Mesendoderm (in vitro differentiated cells): Measurements from ENCODE around the gene NSMCE1.

Experiments
- DNase-seq: peaks from one replicate; pipeline ENCODE4 v3.0.0; 2013
- H2AK5ac ChIP-seq: 2 replicates; pipeline ENCODE4 v1.6.1; 2013; ENCODE audit warnings: low read length, inconsistent platforms
- H2BK120ac ChIP-seq: 2 replicates; pipeline ENCODE4 v1.6.1; 2013; ENCODE audit warnings: low read depth, mild to moderate bottlenecking, low read length, moderate library complexity, mixed read lengths
- H2BK15ac ChIP-seq: replicated peaks from 2 replicates; pipeline ENCODE4 v1.6.1; 2013; ENCODE audit warnings: low read depth, mild to moderate bottlenecking, moderate library complexity
- H2BK5ac ChIP-seq: 2 replicates; pipeline ENCODE4 v1.6.1; 2013; ENCODE audit warnings: low read length, inconsistent platforms
- H3K18ac ChIP-seq: 2 replicates; pipeline ENCODE4 v1.6.1; 2013; ENCODE audit warnings: mild to moderate bottlenecking, low read length, mixed read lengths
- H3K23ac ChIP-seq: one replicate; pipeline ENCODE4 v1.6.1; 2013; ENCODE audit warnings: low read length
- H3K27ac ChIP-seq: 2 replicates; pipeline ENCODE4 v1.5.1; 2013; ENCODE audit warnings: low read depth, mild to moderate bottlenecking, inconsistent platforms, low read length, moderate library complexity
- H3K27me3 ChIP-seq: 2 replicates; pipeline ENCODE4 v1.6.1; 2013; ENCODE audit warnings: low read length, control low read depth, mild to moderate bottlenecking, inconsistent platforms; ENCODE audit not compliant: insufficient read depth, poor library complexity
- H3K36me3 ChIP-seq: 2 replicates; pipeline ENCODE4 v1.6.1; 2013; ENCODE audit warnings: low read length, inconsistent platforms; ENCODE audit not compliant: control insufficient read depth, insufficient read depth
- H3K4ac ChIP-seq: one replicate; pipeline ENCODE4 v1.6.1; 2013; ENCODE audit warnings: low read depth, mild to moderate bottlenecking, low read length, moderate library complexity
- H3K4me1 ChIP-seq: 2 replicates; pipeline ENCODE4 v1.6.1; 2013; ENCODE audit warnings: low read depth, low read length, inconsistent platforms; ENCODE audit not compliant: control insufficient read depth
- H3K4me2 ChIP-seq: 2 replicates; pipeline ENCODE4 v1.6.1; 2013; ENCODE audit warnings: low read length
- H3K4me3 ChIP-seq: 2 replicates; pipeline ENCODE4 v1.5.1; 2013; ENCODE audit warnings: mild to moderate bottlenecking, low read length
- H3K56ac ChIP-seq: one replicate; pipeline ENCODE4 v1.6.1; 2013; ENCODE audit warnings: low read length
- H3K79me1 ChIP-seq: 2 replicates; pipeline ENCODE4 v1.6.1; 2013; ENCODE audit warnings: low read length, inconsistent platforms
- H3K79me2 ChIP-seq: 2 replicates; pipeline ENCODE4 v1.6.1; 2013; ENCODE audit warnings: mild to moderate bottlenecking, low read length; ENCODE audit not compliant: control insufficient read depth, insufficient read depth
- H3K9ac ChIP-seq: 2 replicates; pipeline ENCODE4 v1.6.1; 2013; ENCODE audit warnings: low read length, inconsistent platforms
- H4K5ac ChIP-seq: one replicate; pipeline ENCODE4 v1.6.1; 2013; ENCODE audit warnings: low read length
- H4K8ac ChIP-seq: one replicate; pipeline ENCODE4 v1.6.1; 2013; ENCODE audit warnings: low read depth, mild to moderate bottlenecking, control low read depth, low read length, moderate library complexity
- WGBS: extraction: QIAGEN DNeasy Blood & Tissue Kit; methylation state at CpG from one replicate; pipeline ENCODE4 v1.1.7; 2013; ENCODE audit warnings: low lambda C conversion rate, missing lambda C conversion rate; ENCODE audit not compliant: insufficient coverage; ENCODE audit errors: extremely low coverage; 5-methylcytosine and 5-hydroxymethylcytosine counted together

Gene NSMCE1

GRCh38 chr16:27199235-27199586 is 69.4 kb downstream of the NSMCE1 start:
- Histone ChIP-seq H3K79me1 (no peaks in the 10 kb centered on the region), H3K27me3 (no peaks in the 10 kb centered on the region), H3K9ac (no peak overlapping the region), H3K79me2 (no peaks in the 10 kb centered on the region), H4K8ac (no peak overlapping the region), H3K36me3 (no peaks in the 10 kb centered on the region), H2BK15ac (no peak overlapping the region), H3K4ac (no peak overlapping the region), H2BK5ac (no peak overlapping the region), H3K18ac (no peak overlapping the region), H3K23ac (no peak overlapping the region), H3K56ac (no peak overlapping the region), H3K4me1 (peaks cover 8% of the 10 kb centered on the region), H2AK5ac (no peak overlapping the region), H3K4me2 (no peak overlapping the region), H3K4me3 (no peak overlapping the region), H4K5ac (no peak overlapping the region), H2BK120ac (no peak overlapping the region), H3K27ac (no peak overlapping the region)
- no peak for DNase-seq
- no CpG with 5 or more reads among the region's 3 CpGs for WGBS

GRCh38 chr16:27198451-27199234 is 69.9 kb downstream of the NSMCE1 start:
- peaks cover 8% of the 10 kb centered on the region for H3K4me1 ChIP-seq
- no peaks in the 10 kb centered on the region for H3K27me3 ChIP-seq
- peak overlapping the region; percentile 13 for H3K27ac ChIP-seq
- H2BK15ac ChIP-seq = no peak overlapping the region
- no peak overlapping the region for H3K9ac ChIP-seq
- H3K56ac ChIP-seq = peak overlapping the region; percentile 43
- H3K4ac ChIP-seq = no peak overlapping the region
- peak; percentile 44 for DNase-seq
- no peak overlapping the region for H3K23ac ChIP-seq
- H3K79me1 ChIP-seq = no peaks in the 10 kb centered on the region
- H3K79me2 ChIP-seq = no peaks in the 10 kb centered on the region
- H2AK5ac ChIP-seq = no peak overlapping the region
- no peak overlapping the region for H3K4me2 ChIP-seq
- no peak overlapping the region for H4K8ac ChIP-seq
- no peak overlapping the region for H3K18ac ChIP-seq
- no peaks in the 10 kb centered on the region for H3K36me3 ChIP-seq
- no peak overlapping the region for H3K4me3 ChIP-seq
- H2BK5ac ChIP-seq = no peak overlapping the region
- no peak overlapping the region for H2BK120ac ChIP-seq
- no CpG with 5 or more reads among the region's 12 CpGs for WGBS
- no peak overlapping the region for H4K5ac ChIP-seq

- no peaks in the 10 kb centered on the region for H3K79me1 ChIP-seq
- H2BK5ac ChIP-seq = no peak overlapping the region
- DNase-seq = no peak
- no peak overlapping the region for H2BK120ac ChIP-seq
- H4K8ac ChIP-seq = no peak overlapping the region
- no peak overlapping the region for H3K23ac ChIP-seq
- H3K27ac ChIP-seq = no peak overlapping the region
- no peak overlapping the region for H3K4ac ChIP-seq
- no CpG with 5 or more reads among the region's 4 CpGs for WGBS
- H3K4me3 ChIP-seq = no peak overlapping the region
- no peak overlapping the region for H3K56ac ChIP-seq
- no peak overlapping the region for H3K9ac ChIP-seq
- no peaks in the 10 kb centered on the region for H3K36me3 ChIP-seq
- H3K79me2 ChIP-seq = no peaks in the 10 kb centered on the region
- H2AK5ac ChIP-seq = no peak overlapping the region
- peaks cover 4% of the 10 kb centered on the region for H3K4me1 ChIP-seq
- H3K4me2 ChIP-seq = no peak overlapping the region
- H3K27me3 ChIP-seq = no peaks in the 10 kb centered on the region
- no peak overlapping the region for H2BK15ac ChIP-seq
- H4K5ac ChIP-seq = no peak overlapping the region
- H3K18ac ChIP-seq = no peak overlapping the region
Observed at GRCh38 chr16:27197004-27197403, 71.6 kb downstream of the NSMCE1 start.

- no peak overlapping the region for H3K9ac ChIP-seq
- H3K56ac ChIP-seq = no peak overlapping the region
- peaks cover 4% of the 10 kb centered on the region for H3K4me1 ChIP-seq
- H3K18ac ChIP-seq = no peak overlapping the region
- DNase-seq = no peak
- no peak overlapping the region for H3K4me3 ChIP-seq
- no CpG with 5 or more reads among the region's 9 CpGs for WGBS
- H3K36me3 ChIP-seq = no peaks in the 10 kb centered on the region
- no peak overlapping the region for H3K4me2 ChIP-seq
- no peak overlapping the region for H2BK15ac ChIP-seq
- no peak overlapping the region for H2AK5ac ChIP-seq
- no peak overlapping the region for H3K27ac ChIP-seq
- no peak overlapping the region for H3K4ac ChIP-seq
- H3K23ac ChIP-seq = no peak overlapping the region
- H4K8ac ChIP-seq = no peak overlapping the region
- no peaks in the 10 kb centered on the region for H3K79me1 ChIP-seq
- no peaks in the 10 kb centered on the region for H3K27me3 ChIP-seq
- no peak overlapping the region for H2BK5ac ChIP-seq
- H4K5ac ChIP-seq = no peak overlapping the region
- no peaks in the 10 kb centered on the region for H3K79me2 ChIP-seq
- H2BK120ac ChIP-seq = no peak overlapping the region
Observed at GRCh38 chr16:27195941-27196595, 72.5 kb downstream of the NSMCE1 start.

GRCh38 chr16:27195076-27195741 is 73.4 kb downstream of the NSMCE1 start:
- no peak overlapping the region for H3K18ac ChIP-seq
- no peak overlapping the region for H2BK15ac ChIP-seq
- H2BK5ac ChIP-seq = no peak overlapping the region
- H4K8ac ChIP-seq = no peak overlapping the region
- H3K4ac ChIP-seq = no peak overlapping the region
- H3K9ac ChIP-seq = no peak overlapping the region
- DNase-seq = no peak
- H3K56ac ChIP-seq = no peak overlapping the region
- no peak overlapping the region for H3K4me3 ChIP-seq
- no peaks in the 10 kb centered on the region for H3K36me3 ChIP-seq
- H2BK120ac ChIP-seq = no peak overlapping the region
- no peak overlapping the region for H3K23ac ChIP-seq
- no peaks in the 10 kb centered on the region for H3K27me3 ChIP-seq
- peaks cover 4% of the 10 kb centered on the region for H3K4me1 ChIP-seq
- no peak overlapping the region for H3K27ac ChIP-seq
- no CpG with 5 or more reads among the region's 6 CpGs for WGBS
- H3K4me2 ChIP-seq = no peak overlapping the region
- no peaks in the 10 kb centered on the region for H3K79me1 ChIP-seq
- H2AK5ac ChIP-seq = no peak overlapping the region
- H4K5ac ChIP-seq = no peak overlapping the region
- no peaks in the 10 kb centered on the region for H3K79me2 ChIP-seq
